GM12865 (cell line): ENCODE data around the gene ITSN1.

Source experiments
- DNase-seq: peaks from one replicate; pipeline ENCODE4 v3.0.0; 2010; ENCODE audit warnings: low read depth
- H3K4me3 ChIP-seq: 2 replicates; pipeline ENCODE4 v1.5.1; 2011; ENCODE audit warnings: mild to moderate bottlenecking, low read depth, low read length, control low read depth
- TF ChIP-seq, protein P1 (sequence below): IDR thresholded peaks from 2 replicates; pipeline ENCODE4 v1.5.1; 2011; ENCODE audit warnings: low read length, control low read depth, low read depth, inconsistent platforms; ENCODE audit not compliant: insufficient read depth; ENCODE audit errors: missing control alignments

The ITSN1 gene

DNA sequence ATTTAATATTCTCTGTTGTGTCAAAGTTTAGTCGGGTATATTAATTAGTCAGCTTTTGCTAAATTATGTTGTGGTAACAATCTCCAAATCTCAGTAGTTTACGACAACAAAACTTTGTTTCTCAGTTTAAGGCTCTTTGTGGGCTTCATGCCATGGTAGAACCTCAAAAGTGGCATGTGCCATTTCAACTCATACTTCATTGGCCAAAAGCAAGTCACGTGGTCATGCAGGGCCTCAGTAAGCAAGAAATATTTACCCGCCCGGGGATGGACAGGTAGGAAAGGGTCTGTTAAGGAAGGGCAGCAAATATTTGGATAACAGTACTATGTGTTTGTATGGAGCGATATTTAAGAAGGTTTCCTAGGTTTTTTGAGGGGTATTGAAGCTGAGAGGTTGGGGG, 38.6 kb downstream of the ITSN1 start:
- no peak for DNase-seq
- no peak overlapping the region for H3K4me3 ChIP-seq
- TF ChIP-seq, protein P1, sequence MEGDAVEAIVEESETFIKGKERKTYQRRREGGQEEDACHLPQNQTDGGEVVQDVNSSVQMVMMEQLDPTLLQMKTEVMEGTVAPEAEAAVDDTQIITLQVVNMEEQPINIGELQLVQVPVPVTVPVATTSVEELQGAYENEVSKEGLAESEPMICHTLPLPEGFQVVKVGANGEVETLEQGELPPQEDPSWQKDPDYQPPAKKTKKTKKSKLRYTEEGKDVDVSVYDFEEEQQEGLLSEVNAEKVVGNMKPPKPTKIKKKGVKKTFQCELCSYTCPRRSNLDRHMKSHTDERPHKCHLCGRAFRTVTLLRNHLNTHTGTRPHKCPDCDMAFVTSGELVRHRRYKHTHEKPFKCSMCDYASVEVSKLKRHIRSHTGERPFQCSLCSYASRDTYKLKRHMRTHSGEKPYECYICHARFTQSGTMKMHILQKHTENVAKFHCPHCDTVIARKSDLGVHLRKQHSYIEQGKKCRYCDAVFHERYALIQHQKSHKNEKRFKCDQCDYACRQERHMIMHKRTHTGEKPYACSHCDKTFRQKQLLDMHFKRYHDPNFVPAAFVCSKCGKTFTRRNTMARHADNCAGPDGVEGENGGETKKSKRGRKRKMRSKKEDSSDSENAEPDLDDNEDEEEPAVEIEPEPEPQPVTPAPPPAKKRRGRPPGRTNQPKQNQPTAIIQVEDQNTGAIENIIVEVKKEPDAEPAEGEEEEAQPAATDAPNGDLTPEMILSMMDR = no peak

- peak; percentile 35 for DNase-seq
- H3K4me3 ChIP-seq = no peak overlapping the region
- TF ChIP-seq, protein P1 = no peak
Observed at GRCh38 chr21:33682992-33683627, 40.8 kb downstream of the ITSN1 start.

DNA sequence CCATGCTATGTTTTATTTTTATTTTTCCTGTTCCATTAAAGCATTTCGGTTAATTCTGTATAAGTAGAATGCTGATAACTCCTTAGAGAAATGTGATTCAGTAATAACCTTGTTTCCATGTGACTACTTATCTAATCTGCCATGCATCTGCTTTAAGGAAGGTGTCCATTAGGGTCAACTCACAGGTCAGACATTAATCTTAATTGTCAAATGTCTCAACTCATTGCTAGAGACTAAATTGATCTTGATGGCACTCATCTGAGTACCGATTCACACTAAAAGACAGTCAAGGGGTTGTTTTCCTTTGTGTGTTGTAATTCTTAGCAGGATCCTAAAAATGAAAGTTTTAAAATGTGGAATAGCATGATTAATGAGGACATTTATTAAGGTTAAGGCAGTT, 41.8 kb downstream of the ITSN1 start:
- no peak for DNase-seq
- TF ChIP-seq, protein P1 = no peak
- no peak overlapping the region for H3K4me3 ChIP-seq

DNA sequence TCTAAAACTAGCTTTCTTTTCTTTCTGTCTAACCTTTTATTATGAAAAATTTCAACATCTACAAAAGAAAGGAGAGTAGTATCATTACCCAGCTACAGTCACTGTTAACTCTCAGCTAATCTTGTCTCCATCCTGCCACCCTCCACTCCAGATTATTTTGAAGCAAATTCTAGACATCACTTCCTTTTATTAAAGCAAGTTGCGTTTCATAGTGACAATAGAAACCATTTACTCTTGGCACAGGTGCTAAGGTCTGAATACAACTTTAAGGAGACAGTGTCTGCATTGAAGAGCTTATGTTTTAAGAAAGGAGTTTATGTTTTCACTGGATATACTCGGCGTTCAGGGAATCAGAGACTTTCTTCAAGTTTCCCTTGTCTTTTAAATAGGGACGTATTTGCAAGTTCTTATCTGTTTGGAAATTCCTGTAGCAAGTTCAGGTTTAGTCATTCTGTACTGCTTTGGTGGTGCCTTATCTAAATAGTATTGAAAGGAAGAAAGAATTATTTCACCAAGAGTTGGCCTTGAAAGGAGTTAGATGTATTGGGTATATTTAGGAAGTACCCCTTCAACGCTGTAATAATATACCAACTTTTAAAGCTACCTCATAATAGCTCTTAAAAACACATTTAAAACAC, 42.7 kb downstream of the ITSN1 start:
- TF ChIP-seq, protein P1 = no peak
- no peak overlapping the region for H3K4me3 ChIP-seq
- DNase-seq = peak; percentile 40

DNA sequence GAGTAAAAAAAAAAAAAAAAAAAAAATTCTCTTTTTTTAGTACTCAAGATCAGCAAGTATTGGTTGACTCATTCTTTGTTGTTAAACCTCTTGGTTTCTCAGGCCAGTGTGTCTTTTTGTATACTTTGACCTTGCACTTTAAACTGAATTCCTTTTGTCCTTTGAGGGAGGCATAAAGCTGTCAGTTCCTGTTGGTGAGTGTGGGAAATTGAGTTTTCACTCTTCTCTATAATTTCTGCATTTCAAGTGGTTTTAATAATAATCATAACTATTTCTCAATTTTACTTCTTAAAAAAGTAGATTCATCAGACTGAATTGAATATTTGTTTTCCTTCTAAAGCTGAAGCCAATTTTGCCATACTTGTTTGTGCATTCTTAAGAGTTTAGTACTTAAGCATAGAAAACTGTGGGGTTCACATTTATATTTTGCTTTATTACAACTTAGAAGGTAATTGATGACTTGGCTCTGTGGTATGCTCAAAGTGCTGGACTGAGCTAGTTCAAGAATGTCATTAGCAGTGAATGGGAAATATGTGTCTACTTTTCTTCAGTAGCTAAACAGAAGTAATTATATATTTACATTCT, 43.4 kb downstream of the ITSN1 start:
- TF ChIP-seq, protein P1 = no peak
- no peak for DNase-seq
- no peak overlapping the region for H3K4me3 ChIP-seq

- no peak overlapping the region for H3K4me3 ChIP-seq
- TF ChIP-seq, protein P1 = no peak
- DNase-seq = peak; percentile 46
Observed at GRCh38 chr21:33686386-33686785, 44.1 kb downstream of the ITSN1 start.
